Endodermal cell (in vitro differentiated cells): ENCODE measurements around the gene HMGXB3. TPM values are rescaled to one million over a fixed set of nuclear protein-coding genes. Genes with fewer than 3 reads are reported as not detected.

ENCODE experiments used
- DNase-seq: peaks from one replicate; pipeline ENCODE4 v3.0.0-alpha.2; 2017
- H3K27ac ChIP-seq: 2 replicates; pipeline ENCODE4 v1.5.1; 2013; ENCODE audit warnings: mild to moderate bottlenecking, low read depth, low read length, moderate library complexity
- H3K27me3 ChIP-seq: 2 replicates; pipeline ENCODE4 v1.6.1; 2013; ENCODE audit warnings: mild to moderate bottlenecking, low read length, moderate library complexity; ENCODE audit not compliant: insufficient read depth, control insufficient read depth, poor library complexity, severe bottlenecking
- H3K36me3 ChIP-seq: 2 replicates; pipeline ENCODE4 v1.7.0; 2013; ENCODE audit warnings: mild to moderate bottlenecking, low read length, moderate library complexity; ENCODE audit not compliant: control insufficient read depth, insufficient read depth
- H3K4me1 ChIP-seq: one replicate; pipeline ENCODE4 v1.7.0; 2013; ENCODE audit warnings: low read length; ENCODE audit not compliant: control insufficient read depth, insufficient read depth
- H3K4me3 ChIP-seq: 2 replicates; pipeline ENCODE4 v1.5.1; 2013; ENCODE audit warnings: mild to moderate bottlenecking, low read length, moderate library complexity
- H3K9ac ChIP-seq: 2 replicates; pipeline ENCODE4 v1.6.1; 2013; ENCODE audit warnings: mild to moderate bottlenecking, low read length, moderate library complexity; ENCODE audit not compliant: poor library complexity, severe bottlenecking; ENCODE audit errors: extremely low read depth
- H3K9me3 ChIP-seq: 2 replicates; pipeline ENCODE4 v1.6.1; 2013; ENCODE audit warnings: mild to moderate bottlenecking, low read length, moderate library complexity; ENCODE audit not compliant: control insufficient read depth
- H3K27ac Mint-ChIP-seq: 2 replicates; pipeline ENCODE4 v1.8.0; 2020; ENCODE audit warnings: mixed read lengths
- H3K27me3 Mint-ChIP-seq: 2 replicates; pipeline ENCODE4 v1.8.0; 2021; ENCODE audit warnings: mild to moderate bottlenecking, mixed read lengths; ENCODE audit not compliant: insufficient read depth
- H3K36me3 Mint-ChIP-seq: 2 replicates; pipeline ENCODE4 v1.8.0; 2020; ENCODE audit warnings: low read depth, mixed read lengths
- H3K4me1 Mint-ChIP-seq: 2 replicates; pipeline ENCODE4 v1.8.0; 2020; ENCODE audit warnings: mixed read lengths
- H3K4me3 Mint-ChIP-seq: 2 replicates; pipeline ENCODE4 v1.8.0; 2020; ENCODE audit warnings: mild to moderate bottlenecking, moderate library complexity, mixed read lengths
- H3K9me3 Mint-ChIP-seq: 2 replicates; pipeline ENCODE4 v1.8.0; 2020; ENCODE audit warnings: mild to moderate bottlenecking, mixed read lengths
- WGBS, 2 experiments: methylation state at CpG; one replicate each; pipeline versions ENCODE4 v1.1.5 to v1.1.7; 2013; ENCODE audit warnings: missing lambda C conversion rate in 2 of 2, mixed read lengths in 1 of 2; ENCODE audit not compliant: insufficient coverage in 1 of 2, insufficient read length in 1 of 2; 5-methylcytosine and 5-hydroxymethylcytosine counted together
- total RNA-seq, 2 donors: library from RNA; stranded (reverse); fragmentation: NEBNext Ultra II Directional in 1 of 2; extraction: Animal tissue kit (Norgen Biotek cat#: 25700) in 1 of 2; gene quantifications; 2 replicates in 1 of 2; 3 replicates in 1 of 2; pipeline ENCODE4 v1.2.1, GENCODE V29; 2021
- TF ChIP-seq, protein P1 (sequence below): fragments of 200-600 bp; sonication (generic); conservative IDR thresholded peaks from 2 replicates; pipeline ENCODE4 v1.5.0; 2021; ENCODE audit warnings: antibody characterized with exemption, mild to moderate bottlenecking

The HMGXB3 gene
- total RNA-seq, 2 donors from 2014 or later, result 41.0 to 43.5 TPM

DNA sequence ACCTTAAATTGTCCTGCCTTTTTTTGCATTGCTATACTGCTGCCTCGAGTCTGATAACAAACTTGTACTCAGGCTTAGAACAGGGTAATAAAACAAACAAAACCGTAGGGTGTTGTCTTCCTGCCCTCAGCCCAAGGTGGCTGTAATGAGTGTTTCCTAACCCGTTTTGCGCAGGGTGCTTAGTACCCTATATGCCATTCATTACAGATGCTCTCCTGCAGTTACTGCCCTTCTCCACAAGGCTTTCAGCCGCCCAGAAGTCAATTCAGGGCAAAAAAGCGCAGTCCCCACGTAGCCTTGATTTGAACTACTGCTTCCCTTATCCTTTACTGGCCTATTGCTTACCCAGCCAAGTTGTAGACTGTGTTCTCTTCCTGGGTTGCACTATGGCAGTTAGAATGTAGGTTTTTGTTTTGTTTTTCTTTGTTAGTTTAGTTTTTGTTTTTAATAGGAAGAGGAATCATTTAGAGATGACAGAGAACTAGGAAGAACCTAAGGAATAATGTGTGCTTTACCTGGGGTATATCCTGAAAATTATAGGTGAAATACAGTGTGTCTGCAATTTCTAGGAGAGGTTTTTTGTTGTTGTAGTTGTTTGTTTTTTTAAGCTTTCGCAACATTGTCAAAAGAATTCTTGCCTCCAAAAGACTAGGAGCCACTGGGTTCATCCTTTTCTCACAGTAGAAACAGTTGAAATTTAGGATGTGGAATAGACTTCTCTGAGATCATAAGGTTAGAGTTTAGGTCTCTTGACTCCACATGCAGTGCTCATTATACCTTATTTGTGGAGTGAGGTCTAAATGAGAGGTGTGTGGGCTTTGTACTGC lies 1.3 kb downstream of the HMGXB3 start:
- Mint-ChIP-seq H3K4me3 (peak overlapping the region; percentile 87), H3K27ac (peak overlapping the region; percentile 92), H3K9me3 (no peaks in the 10 kb centered on the region), H3K27me3 (no peaks in the 10 kb centered on the region), H3K4me1 (peaks cover 25% of the 10 kb centered on the region), H3K36me3 (peaks cover 24% of the 10 kb centered on the region)
- H3K36me3 ChIP-seq, result peaks cover 32% of the 10 kb centered on the region
- H3K27me3 ChIP-seq, result no peaks in the 10 kb centered on the region
- H3K9ac ChIP-seq, result peak overlapping the region; percentile 79
- 20 to 21% methylated on average over 5 to 8 of the region's 8 CpGs for WGBS, 2 experiments
- DNase-seq, result peak; percentile 80
- H3K9me3 ChIP-seq, result no peaks in the 10 kb centered on the region
- TF ChIP-seq, protein P1, sequence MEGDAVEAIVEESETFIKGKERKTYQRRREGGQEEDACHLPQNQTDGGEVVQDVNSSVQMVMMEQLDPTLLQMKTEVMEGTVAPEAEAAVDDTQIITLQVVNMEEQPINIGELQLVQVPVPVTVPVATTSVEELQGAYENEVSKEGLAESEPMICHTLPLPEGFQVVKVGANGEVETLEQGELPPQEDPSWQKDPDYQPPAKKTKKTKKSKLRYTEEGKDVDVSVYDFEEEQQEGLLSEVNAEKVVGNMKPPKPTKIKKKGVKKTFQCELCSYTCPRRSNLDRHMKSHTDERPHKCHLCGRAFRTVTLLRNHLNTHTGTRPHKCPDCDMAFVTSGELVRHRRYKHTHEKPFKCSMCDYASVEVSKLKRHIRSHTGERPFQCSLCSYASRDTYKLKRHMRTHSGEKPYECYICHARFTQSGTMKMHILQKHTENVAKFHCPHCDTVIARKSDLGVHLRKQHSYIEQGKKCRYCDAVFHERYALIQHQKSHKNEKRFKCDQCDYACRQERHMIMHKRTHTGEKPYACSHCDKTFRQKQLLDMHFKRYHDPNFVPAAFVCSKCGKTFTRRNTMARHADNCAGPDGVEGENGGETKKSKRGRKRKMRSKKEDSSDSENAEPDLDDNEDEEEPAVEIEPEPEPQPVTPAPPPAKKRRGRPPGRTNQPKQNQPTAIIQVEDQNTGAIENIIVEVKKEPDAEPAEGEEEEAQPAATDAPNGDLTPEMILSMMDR, result peak; percentile 75
- H3K27ac ChIP-seq, result no peak overlapping the region
- H3K4me1 ChIP-seq, result peaks cover 4% of the 10 kb centered on the region
- H3K4me3 ChIP-seq, result peak overlapping the region; percentile 90

DNA sequence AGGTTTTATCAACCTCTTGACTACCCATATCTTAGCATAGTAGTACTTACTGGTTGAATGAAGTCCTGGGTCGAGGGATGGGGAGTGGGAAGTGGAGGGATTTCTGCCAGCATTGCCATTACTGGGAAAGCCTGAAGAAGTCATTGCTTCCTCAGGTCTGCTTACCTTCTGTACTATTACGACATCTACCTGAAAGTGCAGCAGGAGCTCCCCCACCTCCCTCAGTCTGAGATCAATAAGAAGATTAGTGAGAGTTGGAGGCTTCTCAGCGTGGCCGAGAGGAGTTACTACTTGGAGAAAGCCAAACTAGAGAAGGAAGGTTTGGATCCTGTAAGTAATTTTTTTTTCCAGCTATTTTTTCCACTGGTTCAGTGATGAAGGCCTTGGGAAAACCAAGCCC lies 5.8 kb downstream of the HMGXB3 start:
- peaks cover 57% of the 10 kb centered on the region for H3K36me3 Mint-ChIP-seq
- H3K27me3 ChIP-seq, result no peaks in the 10 kb centered on the region
- H3K4me3 ChIP-seq, result no peak overlapping the region
- WGBS, 2 experiments, result 94 to 100% methylated on average over 2 to 4 of the region's 4 CpGs
- peaks cover 13% of the 10 kb centered on the region for H3K4me1 Mint-ChIP-seq
- no peaks in the 10 kb centered on the region for H3K27me3 Mint-ChIP-seq
- H3K9ac ChIP-seq, result no peak overlapping the region
- no peak overlapping the region for H3K27ac ChIP-seq
- H3K4me3 Mint-ChIP-seq, result no peak overlapping the region
- DNase-seq, result no peak
- no peak overlapping the region for H3K27ac Mint-ChIP-seq
- H3K4me1 ChIP-seq, result no peaks in the 10 kb centered on the region
- no peaks in the 10 kb centered on the region for H3K9me3 ChIP-seq
- peaks cover 75% of the 10 kb centered on the region for H3K36me3 ChIP-seq
- H3K9me3 Mint-ChIP-seq, result no peaks in the 10 kb centered on the region
- TF ChIP-seq, protein P1, result no peak

DNA sequence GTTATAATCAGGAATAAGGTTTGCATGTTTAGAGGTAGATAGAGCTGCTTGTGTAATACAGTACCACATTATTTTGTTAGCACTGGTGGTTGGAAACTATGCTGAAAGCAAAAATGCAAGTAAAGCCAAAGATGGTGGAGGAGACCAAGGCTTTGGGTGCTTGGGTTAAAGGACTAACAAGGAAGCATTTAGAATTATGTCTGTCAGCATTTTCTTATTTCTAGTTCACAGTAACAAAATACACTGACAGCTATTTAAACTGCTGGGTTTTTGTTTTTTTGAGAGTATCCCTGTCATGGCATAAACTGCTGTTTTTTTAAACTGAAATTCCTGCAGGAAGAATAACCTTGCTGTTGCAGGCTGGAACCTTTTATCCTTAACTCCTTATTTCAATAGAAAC lies 6.5 kb downstream of the HMGXB3 start:
- H3K27me3 Mint-ChIP-seq, result no peaks in the 10 kb centered on the region
- H3K4me1 ChIP-seq, result no peaks in the 10 kb centered on the region
- peaks cover 80% of the 10 kb centered on the region for H3K36me3 ChIP-seq

More for the DNA sequence above, 6.5 kb downstream of the HMGXB3 start:
- Histone ChIP-seq H3K9ac (no peak overlapping the region), H3K27me3 (no peaks in the 10 kb centered on the region), H3K27ac (no peak overlapping the region), H3K9me3 (no peaks in the 10 kb centered on the region), H3K4me3 (no peak overlapping the region)
- Mint-ChIP-seq H3K36me3 (peaks cover 62% of the 10 kb centered on the region), H3K4me3 (no peak overlapping the region), H3K27ac (no peak overlapping the region), H3K4me1 (peaks cover 8% of the 10 kb centered on the region), H3K9me3 (no peaks in the 10 kb centered on the region)
- TF ChIP-seq, protein P1, result no peak
- DNase-seq, result no peak
